Spinal cord (tissue), 10 donors: ENCODE data around the gene UVRAG. TPM values are rescaled to one million over a fixed set of nuclear protein-coding genes. Genes with fewer than 3 reads are reported as not detected.

Experiments used
- DNase-seq, 6 donors: peaks; one replicate each; pipeline versions ENCODE4 v3.0.0 to v3.0.0-alpha.2; 2013 to 2015; ENCODE audit warnings: low spot score in 6 of 6, low read depth in 4 of 6
- H3K27ac ChIP-seq: one replicate; pipeline ENCODE4 v1.5.1; 2013; ENCODE audit warnings: low read depth, low read length, control low read depth
- H3K27me3 ChIP-seq: one replicate; pipeline ENCODE4 v1.6.1; 2013; ENCODE audit warnings: low read length; ENCODE audit not compliant: control insufficient read depth, insufficient read depth
- H3K36me3 ChIP-seq: one replicate; pipeline ENCODE4 v1.6.1; 2013; ENCODE audit warnings: low read length; ENCODE audit not compliant: control insufficient read depth, insufficient read depth
- H3K4me1 ChIP-seq: one replicate; pipeline ENCODE4 v1.6.1; 2013; ENCODE audit warnings: low read length; ENCODE audit not compliant: control insufficient read depth, insufficient read depth
- H3K4me3 ChIP-seq: one replicate; pipeline ENCODE4 v1.5.1; 2013; ENCODE audit warnings: low read depth, low read length, control low read depth
- H3K9me3 ChIP-seq: one replicate; pipeline ENCODE4 v1.6.1; 2013; ENCODE audit warnings: low read length; ENCODE audit not compliant: control insufficient read depth, insufficient read depth
- WGBS: methylation state at CpG from one replicate; pipeline ENCODE4 v1.1.5; 2013; ENCODE audit warnings: missing lambda C conversion rate; ENCODE audit not compliant: insufficient coverage; 5-methylcytosine and 5-hydroxymethylcytosine counted together
- polyA plus RNA-seq, 2 donors: library from polyadenylated mRNA; unstranded; fragments of 120-200 nt; gene quantifications; one replicate each; pipeline ENCODE4 v1.2.1, GENCODE V29; 2013; ENCODE audit not compliant: insufficient read length in 2 of 2
- total RNA-seq, 2 donors: library from RNA; depleted of rRNA in 1 of 2; stranded (reverse); fragments of 120-200 nt in 1 of 2; fragments of >200 nt in 1 of 2; gene quantifications; one replicate each; pipeline versions ENCODE4 v1.2.3 to v1.2.4, GENCODE V29; 2013 to 2014
- donor health status: healthy.

Gene UVRAG
- total and polyA plus RNA-seq, 4 donors: 17.8 to 40.8 (median 22.3) TPM

- Histone ChIP-seq H3K4me3 (no peak overlapping the region), H3K9me3 (no peaks in the 10 kb centered on the region), H3K27ac (no peak overlapping the region), H3K4me1 (peaks cover 12% of the 10 kb centered on the region), H3K27me3 (no peaks in the 10 kb centered on the region), H3K36me3 (peaks cover 6% of the 10 kb centered on the region)
- no peak for DNase-seq
- WGBS: 82% methylated on average over 9 of the region's 12 CpGs
These were observed 21.8 kb upstream of the UVRAG start for GRCh38 chr11:75792997-75793800.

GRCh38 chr11:75793966-75794365 is 21.0 kb upstream of the UVRAG start:
- Histone ChIP-seq H3K27ac (no peak overlapping the region), H3K27me3 (no peaks in the 10 kb centered on the region), H3K9me3 (no peaks in the 10 kb centered on the region), H3K4me1 (peaks cover 12% of the 10 kb centered on the region), H3K36me3 (peaks cover 6% of the 10 kb centered on the region), H3K4me3 (no peak overlapping the region)
- DNase-seq: peak in 2 of 6 donors; percentile 69 to 87
- WGBS: 33% methylated on average over 2 of the region's 2 CpGs

GRCh38 chr11:75795276-75796090 is 19.5 kb upstream of the UVRAG start:
- Histone ChIP-seq H3K4me3 (no peak overlapping the region), H3K9me3 (no peaks in the 10 kb centered on the region), H3K4me1 (peaks cover 12% of the 10 kb centered on the region), H3K27ac (no peak overlapping the region), H3K27me3 (no peaks in the 10 kb centered on the region), H3K36me3 (peaks cover 6% of the 10 kb centered on the region)
- 77% methylated on average over 2 of the region's 4 CpGs for WGBS
- no peak for DNase-seq

GRCh38 chr11:75796091-75796435 is 18.9 kb upstream of the UVRAG start:
- Histone ChIP-seq H3K27me3 (no peaks in the 10 kb centered on the region), H3K9me3 (no peaks in the 10 kb centered on the region), H3K27ac (no peak overlapping the region), H3K4me1 (peaks cover 15% of the 10 kb centered on the region), H3K36me3 (peaks cover 8% of the 10 kb centered on the region), H3K4me3 (no peak overlapping the region)
- 96% methylated on average over 2 of the region's 2 CpGs for WGBS
- no peak for DNase-seq

GRCh38 chr11:75797116-75797515 is 17.9 kb upstream of the UVRAG start:
- Histone ChIP-seq H3K27me3 (no peaks in the 10 kb centered on the region), H3K4me3 (no peak overlapping the region), H3K4me1 (peaks cover 17% of the 10 kb centered on the region), H3K36me3 (peaks cover 9% of the 10 kb centered on the region), H3K9me3 (no peaks in the 10 kb centered on the region), H3K27ac (no peak overlapping the region)
- no peak for DNase-seq
- WGBS: 90% methylated on average over 7 of the region's 8 CpGs

GRCh38 chr11:75797792-75798191 is 17.2 kb upstream of the UVRAG start:
- no peaks in the 10 kb centered on the region for H3K27me3 ChIP-seq
- WGBS: 100% methylated on average over 1 of the region's 1 CpG

GRCh38 chr11:75800136-75800675 is 14.8 kb upstream of the UVRAG start:
- WGBS: 93% methylated on average over 6 of the region's 8 CpGs
- no peak overlapping the region for H3K4me3 ChIP-seq
- H3K9me3 ChIP-seq: no peaks in the 10 kb centered on the region
- H3K36me3 ChIP-seq: peaks cover 11% of the 10 kb centered on the region
- H3K27ac ChIP-seq: no peak overlapping the region
- no peaks in the 10 kb centered on the region for H3K27me3 ChIP-seq
- no peak for DNase-seq
- peaks cover 8% of the 10 kb centered on the region for H3K4me1 ChIP-seq

More at GRCh38 chr11:75797792-75798191, 17.2 kb upstream of the UVRAG start:
- Histone ChIP-seq H3K36me3 (peaks cover 11% of the 10 kb centered on the region), H3K27ac (no peak overlapping the region), H3K4me1 (peaks cover 20% of the 10 kb centered on the region), H3K9me3 (no peaks in the 10 kb centered on the region), H3K4me3 (no peak overlapping the region)
- DNase-seq: no peak

GRCh38 chr11:75800728-75801361 is 14.2 kb upstream of the UVRAG start:
- WGBS: 80% methylated on average over 2 of the region's 6 CpGs
- no peak for DNase-seq

GRCh38 chr11:75801362-75802020 is 13.5 kb upstream of the UVRAG start:
- H3K4me1 ChIP-seq: peaks cover 8% of the 10 kb centered on the region
- no peak overlapping the region for H3K27ac ChIP-seq
- no peak for DNase-seq
- WGBS: 68% methylated on average over 7 of the region's 9 CpGs
- no peaks in the 10 kb centered on the region for H3K27me3 ChIP-seq
- H3K36me3 ChIP-seq: peaks cover 11% of the 10 kb centered on the region
- H3K9me3 ChIP-seq: no peaks in the 10 kb centered on the region
- H3K4me3 ChIP-seq: no peak overlapping the region

More at GRCh38 chr11:75800728-75801361, 14.2 kb upstream of the UVRAG start:
- H3K4me3 ChIP-seq: no peak overlapping the region
- H3K9me3 ChIP-seq: no peaks in the 10 kb centered on the region
- H3K36me3 ChIP-seq: peaks cover 11% of the 10 kb centered on the region
- no peaks in the 10 kb centered on the region for H3K27me3 ChIP-seq
- no peak overlapping the region for H3K27ac ChIP-seq
- H3K4me1 ChIP-seq: peaks cover 8% of the 10 kb centered on the region
